ENCODE results near the gene SETD4.
"Not testable (repeated sequence)": the region's sequence is repeated elsewhere in the genome, so short reads cannot be mapped to it uniquely, and the experiment has no call there.

The SETD4 gene, protein sequence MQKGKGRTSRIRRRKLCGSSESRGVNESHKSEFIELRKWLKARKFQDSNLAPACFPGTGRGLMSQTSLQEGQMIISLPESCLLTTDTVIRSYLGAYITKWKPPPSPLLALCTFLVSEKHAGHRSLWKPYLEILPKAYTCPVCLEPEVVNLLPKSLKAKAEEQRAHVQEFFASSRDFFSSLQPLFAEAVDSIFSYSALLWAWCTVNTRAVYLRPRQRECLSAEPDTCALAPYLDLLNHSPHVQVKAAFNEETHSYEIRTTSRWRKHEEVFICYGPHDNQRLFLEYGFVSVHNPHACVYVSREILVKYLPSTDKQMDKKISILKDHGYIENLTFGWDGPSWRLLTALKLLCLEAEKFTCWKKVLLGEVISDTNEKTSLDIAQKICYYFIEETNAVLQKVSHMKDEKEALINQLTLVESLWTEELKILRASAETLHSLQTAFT

DNA sequence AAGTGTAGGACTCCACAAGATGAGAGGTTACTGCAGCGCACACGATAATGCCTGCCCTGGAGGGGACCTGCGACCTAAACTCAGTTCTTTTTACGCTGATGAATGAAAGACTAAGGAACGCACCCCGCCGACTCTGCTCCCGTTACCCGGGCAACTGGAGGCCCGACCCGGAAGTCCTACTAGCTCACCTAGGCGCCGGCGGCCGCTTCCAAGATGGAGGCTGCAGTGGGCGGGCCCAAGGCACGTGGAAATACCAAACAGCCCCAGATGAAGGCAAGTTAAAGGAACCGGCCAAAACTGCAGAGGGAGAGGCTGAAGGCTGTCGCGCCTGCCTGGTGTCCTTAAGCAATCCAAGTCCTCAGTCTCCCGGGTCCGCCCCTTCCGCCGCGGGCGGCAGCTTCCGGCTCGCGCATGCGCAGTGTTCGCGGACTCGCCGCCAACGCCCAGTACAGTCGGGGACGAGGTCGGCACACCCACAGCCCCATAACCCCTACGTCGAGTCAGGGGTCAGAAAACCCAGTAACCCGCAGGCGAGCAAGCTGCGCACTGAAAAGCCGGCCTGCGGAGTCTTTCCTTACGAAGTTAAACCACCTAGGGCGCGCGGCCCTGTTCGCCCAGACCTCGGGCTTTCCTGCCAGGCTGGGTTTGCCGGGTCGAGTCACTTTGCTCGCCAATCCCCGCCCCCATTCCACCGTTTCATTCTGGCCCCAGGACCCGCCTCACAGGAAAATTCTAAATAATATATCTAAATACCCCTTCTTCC lies at the start of gene SETD4:
Gene SETD4, minus strand, starts transcription at position 368 of the 763 bp plus-strand sequence. CDS start 1,638 bp downstream, outside the sequence.
- peak; percentile 97 for DNase-seq

DNA sequence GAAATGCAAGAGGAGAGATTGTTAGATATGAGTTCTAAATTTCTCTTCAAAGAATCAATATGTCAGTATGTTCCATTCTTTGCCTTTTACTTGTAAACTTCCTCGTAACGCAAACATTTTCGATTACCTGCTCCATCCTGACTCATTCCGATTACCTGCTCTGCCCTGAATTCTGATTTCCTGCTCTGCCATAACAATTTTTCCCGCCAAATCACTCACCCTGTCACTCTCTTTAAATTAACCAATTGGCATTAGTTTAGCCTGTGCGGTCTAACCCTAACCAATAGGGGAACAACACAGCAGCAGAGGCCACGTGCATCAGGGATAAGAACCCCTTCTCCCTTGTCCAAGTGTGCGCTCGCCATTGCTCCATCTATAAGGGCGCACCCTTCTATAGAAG lies 49.5 kb upstream of the SETD4 start:
- DNase-seq: no peak

DNA sequence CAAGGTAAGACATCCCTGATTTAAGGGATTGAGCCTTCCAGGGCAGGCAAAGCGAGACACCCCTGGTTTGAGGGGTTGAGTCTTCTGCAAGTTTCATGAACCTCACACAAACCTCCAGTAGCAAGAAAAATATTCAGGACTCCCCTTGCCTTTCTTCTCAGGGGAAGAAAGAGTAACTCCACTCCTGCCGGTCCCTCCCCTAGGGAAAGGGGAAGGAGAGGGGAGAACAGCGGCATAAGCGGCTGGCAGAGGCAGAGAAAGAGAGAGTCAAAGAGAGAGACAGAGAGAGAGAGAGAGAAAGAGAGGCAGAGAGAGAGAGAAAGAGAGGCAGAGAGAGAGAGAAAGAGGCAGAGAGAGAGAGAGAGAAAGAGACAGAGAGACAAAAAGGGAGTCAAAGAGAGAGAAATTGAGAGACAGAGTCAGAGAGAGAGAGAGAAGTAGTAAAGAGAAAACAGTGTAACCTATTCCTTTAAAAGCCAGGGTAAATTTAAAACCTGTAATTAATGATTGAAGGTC lies 45.1 kb upstream of the SETD4 start:
- no peak for DNase-seq

DNA sequence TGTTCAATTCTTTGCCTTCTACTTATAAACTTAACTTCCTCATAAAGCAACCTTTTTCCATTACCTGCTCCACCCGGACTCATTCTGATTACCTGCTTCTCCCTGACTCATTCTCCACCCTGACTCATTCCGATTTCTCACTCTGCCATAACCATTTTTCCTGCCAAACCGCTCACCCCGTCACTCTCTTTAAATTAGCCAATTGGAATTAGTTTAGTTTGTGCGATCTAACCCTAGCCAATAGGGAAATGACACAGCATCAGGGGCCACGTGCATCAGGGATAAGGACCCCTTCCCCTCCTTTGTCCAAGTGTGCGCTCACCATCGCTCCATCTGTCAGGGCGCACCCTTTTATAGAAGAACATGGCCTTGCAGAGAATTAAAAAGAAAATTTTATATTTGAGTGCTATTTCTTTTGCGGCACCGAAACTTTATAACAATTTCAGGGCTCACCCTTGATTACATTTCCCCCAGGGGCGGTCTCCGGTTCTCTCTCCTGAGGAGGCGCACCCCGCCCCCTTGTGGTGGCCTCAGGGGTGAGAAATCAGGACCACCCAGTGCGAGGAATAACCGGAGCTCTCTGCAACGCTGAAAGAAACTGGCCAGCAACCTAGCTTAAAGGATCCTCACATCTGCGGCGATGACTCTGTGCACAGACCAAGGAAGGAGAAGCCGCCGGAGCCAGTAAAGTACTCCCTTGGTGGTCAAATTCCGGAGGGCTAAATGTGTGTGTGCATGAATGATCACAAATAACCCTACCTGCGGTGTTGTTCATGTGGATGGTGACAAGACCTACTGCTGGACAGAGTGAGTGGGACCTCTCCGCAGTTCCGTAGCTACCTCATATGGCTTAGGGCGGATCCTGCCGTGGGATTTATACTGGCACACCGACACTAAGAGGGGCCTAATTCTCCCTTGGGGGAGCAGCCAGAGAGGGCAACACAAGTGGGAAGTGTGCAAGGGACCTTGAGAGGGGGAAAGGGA lies 44.3 kb upstream of the SETD4 start:
- peak; percentile 65 for DNase-seq

DNA sequence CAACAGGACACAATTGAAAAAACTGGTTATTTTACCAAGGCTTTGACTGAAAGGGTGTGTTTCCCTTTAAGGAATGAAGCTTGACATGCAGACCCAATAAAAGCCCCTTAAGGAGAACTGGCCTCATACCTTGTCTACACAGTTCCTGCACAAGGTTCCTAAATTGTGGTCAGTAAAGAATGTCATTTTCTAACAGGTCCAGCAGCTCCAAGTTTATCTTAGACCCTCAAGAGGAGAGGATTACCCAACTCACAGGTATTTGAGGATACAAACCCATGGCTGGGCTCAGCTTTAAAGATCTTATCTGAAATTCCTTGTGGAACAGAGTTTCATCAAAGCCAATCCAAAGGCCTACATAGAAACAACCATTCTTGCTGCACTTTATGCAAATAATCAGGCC lies 43.1 kb upstream of the SETD4 start:
- no peak for DNase-seq

DNA sequence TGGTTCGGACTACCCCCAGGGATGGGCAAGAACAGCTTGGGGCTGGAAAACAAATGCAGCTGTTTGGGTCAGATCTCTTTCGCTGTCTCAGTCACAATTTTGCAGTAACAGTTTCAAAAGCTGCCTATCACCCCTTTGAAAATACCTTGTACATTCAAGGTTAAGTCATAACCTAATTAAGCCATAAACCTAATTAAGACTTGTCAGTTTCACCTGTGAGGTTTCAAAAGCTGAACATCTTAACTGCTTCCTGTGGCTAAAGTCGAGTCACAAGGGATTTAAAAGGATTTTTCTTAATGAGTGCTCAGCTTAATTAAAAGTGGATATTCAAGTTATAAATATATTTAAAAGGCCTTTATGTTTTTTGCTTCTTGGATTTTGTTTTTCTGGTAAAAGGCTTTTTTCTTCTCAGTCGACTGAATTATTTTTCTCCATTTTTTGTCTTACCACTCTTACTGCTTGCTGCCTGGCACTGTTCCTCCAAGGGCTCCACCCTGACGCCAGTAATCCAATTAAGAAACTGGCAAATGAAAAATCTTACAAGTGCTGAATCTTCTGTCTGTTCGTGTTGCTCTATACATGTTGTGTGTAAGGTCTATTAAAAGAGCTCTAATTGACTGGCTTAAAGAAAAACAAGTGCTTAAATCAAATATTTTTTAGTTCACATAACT lies 40.8 kb upstream of the SETD4 start:
- DNase-seq: no peak

DNA sequence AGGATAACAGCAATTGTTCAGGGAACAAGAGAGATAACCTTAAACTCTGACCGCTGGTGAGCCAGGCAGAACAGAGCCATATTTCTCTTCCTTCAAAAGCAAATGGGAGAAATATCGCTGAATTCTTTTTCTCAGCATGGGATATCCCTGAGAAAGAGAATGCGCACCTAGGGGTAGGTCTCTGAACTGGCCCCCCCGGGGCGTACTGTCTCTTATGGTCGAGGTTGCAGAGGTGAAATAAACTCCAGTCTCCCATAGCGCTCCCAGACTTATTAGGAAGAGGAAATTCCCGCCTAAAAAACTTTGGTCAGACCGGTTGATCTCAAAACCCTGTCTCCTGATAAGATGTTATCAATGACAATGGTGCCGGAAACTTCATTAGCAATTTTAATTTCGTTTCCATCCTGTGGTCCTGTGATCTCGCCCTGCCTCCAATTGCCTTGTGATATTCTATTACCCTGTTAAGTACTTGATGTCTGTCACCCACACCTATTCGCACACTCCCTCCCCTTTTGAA lies 39.4 kb upstream of the SETD4 start:
- DNase-seq: not testable (repeated sequence)

DNA sequence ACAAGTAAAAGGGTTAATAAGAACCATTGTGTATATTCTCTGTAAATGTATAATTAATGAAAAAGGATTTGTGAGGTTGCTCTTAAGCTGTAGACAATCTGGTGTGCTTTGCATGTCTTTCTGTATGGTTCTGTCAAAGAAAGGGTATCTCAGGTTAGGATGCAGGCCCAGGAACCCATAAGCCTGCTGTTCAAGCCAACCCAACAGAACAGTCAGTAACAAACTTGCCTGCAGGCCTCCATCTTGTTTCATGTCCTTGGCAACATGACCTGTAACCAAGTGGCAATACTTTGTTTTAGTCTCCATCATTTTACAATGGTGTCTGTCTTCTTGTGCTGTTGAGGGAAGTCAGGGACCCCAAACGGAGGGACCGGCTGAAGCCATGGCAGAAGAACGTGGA lies 38.7 kb upstream of the SETD4 start:
- no peak for DNase-seq

DNA sequence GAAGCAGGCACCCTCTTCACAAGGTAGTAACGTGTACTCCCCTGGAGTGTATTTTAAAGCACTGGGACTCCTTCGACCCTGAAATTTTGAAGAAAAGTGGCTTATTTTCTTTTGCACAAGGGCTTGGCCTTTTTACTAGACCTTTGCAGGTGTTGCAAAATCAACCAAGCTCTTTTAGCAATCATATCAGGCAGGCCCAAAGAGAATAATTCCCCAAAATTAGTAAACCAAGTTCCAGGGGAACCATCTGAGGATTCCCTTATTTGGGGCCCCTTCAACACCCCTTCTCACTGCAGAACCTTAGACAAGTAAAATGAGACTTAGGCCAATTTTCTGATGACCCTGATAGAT lies 37.8 kb upstream of the SETD4 start:
- no peak for DNase-seq

DNA sequence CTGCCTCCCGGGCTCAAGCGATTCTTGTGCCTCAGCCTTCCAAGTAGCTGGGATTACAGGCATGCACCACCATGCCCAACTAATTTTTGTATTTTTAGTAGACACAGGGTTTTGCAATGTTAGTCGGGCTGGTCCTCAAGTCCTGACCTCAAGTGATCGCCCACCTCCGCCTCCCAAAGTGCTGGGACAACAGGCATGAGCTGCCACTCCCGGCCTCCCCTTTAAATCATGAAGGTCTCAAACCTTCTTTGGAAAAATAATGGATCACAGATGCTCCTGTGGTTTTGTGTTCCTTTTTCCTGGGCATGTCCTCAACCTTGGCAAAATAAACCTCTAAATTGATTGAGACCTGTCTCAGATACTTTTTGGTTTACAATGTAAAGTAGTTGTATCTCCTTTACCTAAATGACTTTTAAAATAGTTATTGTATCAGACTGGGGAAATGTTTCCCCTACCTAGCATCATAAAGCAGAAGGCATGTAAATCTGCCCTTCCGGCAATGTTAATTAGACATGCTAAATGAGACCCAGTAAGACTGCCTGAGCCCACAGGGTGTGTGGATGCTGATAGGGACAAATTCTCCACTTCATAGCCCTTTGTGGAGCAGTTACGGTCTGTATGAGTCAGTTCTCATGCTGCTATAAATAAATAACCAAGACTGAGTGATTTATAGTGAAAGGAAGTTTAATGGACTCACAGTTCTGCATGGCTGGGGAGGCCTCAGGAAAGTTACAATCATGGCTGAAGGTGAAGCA lies 37.3 kb upstream of the SETD4 start:
- DNase-seq: no peak

DNA sequence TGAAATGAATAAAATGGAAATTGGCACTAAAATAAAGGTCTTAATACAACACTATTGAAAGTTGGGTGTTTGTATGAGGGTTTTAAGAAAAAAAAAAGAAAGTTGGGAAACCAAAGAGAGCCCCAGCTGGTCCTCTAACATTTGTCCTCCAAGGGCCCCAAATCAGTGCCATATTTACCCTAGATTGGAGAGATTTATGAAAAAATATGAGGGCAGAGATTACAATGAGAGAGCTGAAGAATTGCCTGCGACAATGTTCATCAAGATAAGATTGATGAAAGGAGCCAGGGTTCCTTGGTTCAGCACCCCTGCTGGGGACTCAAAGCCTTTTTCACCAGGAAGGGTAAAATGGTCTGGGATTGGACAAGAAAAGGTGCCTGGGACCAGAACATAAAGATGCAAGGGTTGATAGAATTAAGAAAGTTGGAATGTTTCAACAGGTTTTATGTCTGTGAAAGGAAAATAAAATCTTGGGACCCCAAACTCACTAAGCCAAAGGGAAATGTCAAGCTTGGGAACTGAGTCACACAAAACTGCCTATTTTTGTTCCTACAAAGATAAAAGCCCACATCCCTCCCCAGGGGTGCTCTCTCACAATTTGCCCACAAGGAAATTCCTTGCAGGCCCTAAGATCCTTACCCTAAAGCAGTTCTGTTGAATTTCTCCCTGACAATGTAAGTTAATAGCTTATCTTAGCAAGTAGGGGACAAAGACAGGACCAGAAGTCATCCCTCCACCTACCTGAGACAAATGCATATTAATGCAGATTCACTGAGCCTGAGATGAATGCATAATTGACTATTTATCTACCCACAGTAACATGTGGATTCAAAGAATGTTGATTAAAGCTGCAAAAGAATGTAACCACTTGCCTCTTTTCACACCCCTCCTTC lies 36.3 kb upstream of the SETD4 start:
- DNase-seq: no peak

DNA sequence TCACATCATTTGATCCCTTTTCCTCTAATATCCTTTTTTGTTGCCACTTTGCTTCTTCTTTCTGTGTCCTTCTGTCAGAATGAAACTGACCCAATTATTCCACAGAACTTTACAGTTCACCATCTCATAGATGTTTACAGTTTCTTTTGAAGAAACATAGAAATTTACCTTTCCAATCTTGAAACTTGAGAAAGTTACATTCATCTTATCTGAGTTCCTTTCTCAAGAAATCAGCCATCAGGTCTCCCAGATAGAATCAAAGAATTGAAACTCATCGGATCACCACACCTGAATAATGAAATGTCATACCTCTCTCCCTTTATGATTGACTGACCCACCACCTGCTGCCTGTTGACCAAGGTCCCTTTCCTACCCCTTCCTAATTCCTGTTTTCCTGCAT lies 33.2 kb upstream of the SETD4 start:
- DNase-seq: no peak

DNA sequence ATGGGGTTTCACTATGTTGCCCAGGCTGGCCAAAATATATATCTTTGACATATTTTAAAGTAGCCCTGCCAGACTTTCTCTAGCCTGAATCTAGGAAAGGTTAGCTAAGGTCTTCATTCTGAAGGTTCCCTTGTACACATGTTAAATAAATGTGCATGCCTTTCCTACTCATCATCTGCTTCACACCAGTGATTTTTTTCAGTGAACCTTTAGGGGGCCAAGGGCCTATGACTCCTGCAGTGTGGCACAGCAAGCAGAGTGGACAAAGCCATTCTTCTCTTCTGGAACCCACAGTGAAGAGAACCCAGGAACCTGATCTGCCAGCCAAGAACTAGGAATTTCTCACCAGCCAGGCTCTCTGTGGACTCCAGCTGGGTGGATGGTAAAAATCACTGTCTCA lies 32.4 kb upstream of the SETD4 start:
- no peak for DNase-seq

DNA sequence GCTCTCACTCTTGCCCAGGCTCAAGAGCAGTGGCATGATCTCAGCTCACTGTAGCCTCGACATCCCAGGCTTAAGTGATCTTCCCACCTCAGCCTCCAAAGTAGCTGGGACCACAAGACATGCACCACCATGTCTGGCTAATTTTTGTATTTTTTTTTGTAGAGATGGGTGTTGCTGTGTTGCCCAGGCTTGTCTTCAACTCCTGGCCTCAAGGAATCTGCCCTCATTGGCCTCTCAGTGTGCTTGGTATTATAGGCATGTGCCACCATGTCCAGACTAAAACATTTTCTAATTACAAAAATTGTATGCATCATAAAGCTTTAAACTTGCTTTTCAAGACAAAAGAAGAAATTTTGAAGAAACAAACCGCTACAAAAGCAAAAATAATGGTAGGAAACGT lies 29.6 kb upstream of the SETD4 start:
- no peak for DNase-seq

DNA sequence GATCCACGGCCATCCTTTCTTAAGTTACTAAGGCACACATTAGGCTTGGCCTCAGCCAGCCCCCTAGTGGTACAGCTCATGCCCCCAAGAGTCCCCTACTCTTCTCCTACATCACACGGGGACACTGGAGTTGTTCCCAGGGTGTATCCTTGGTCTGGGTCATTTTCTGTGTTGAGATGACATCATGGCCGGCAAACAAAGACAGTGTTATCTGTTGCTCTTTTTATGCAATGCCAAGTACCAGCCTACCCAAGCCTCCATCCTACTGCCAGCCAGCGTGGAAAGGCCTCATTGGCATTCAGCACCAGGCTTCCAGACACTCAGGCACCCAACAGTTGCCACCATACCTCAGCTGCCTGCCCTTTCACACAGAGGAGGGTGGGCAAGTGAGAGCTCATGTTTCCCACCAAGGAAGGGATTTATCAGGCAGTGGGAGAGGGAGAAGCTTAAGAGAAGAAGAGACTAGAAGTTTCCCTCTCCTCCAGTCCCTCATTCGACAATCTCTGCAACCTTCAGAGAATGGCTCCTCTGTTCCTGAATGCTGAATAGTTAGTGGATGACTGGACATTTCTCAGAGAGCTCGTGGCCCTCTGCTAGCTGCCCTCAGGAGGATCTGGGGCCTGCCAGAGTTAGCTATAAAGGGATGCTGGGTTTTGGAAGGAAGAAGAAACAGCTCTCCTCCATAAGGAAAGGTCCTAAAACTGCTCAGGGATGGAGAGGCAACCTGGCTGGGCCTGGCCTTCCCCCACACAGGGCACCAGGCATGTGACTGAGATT lies 27.2 kb upstream of the SETD4 start:
- DNase-seq: no peak

DNA sequence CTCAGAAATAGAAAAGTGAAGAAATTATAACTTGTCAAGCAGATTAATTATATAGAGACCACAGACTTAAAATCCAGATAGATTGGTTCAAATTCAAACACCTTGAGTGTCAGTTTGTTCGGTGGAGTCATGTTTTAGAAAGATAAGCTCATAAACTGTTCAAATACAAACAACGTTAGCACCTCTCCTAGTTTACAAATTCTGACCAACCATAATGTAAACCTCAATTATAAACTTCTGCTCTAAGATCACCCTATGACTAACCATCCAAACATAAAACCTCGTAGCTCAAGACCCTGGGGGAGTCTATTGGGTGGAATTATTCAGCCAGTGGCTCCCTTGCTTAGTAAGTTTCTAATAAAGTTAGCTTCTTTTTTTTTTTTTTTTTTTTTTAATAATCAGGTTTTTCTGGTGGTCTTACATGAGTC lies 21.9 kb upstream of the SETD4 start:
- DNase-seq: no peak

DNA sequence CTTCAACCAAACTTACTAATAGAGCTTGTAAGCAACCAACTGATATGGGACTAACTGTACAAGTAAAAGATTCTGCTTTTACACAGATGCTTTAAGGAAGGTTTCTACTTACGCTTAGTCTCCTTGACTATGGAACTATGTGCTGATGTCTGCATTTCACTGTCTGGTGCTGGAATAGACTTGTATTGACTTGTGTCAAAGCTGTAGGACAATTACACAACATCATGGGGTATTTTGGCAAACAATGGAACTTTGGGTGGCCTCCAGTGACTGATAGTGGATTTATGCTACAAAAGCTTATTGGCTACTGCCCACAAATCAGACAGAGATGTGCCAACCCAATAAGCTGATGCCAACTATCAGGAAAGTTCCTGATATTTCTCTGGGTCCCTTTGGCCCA lies 20.1 kb upstream of the SETD4 start:
- DNase-seq: no peak

DNA sequence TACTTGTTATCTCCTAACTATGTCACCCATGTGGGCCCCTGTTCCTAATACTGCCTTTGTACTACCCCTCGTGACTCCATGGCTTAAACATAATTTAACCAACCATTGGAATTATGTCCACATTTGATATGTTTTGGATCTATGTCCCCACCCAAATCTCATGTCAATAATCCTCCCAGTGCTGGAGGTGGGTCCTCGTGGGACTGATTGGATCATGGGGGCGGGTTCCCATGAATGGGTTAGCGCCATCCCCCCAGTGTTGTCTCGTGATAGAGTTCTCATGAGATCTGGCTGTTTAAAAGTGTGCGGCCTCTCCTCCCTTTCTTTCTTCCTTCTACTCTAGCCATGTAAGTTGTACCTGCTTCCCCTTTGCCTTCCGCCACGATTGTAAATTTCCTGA lies 19.3 kb upstream of the SETD4 start:
- no peak for DNase-seq

DNA sequence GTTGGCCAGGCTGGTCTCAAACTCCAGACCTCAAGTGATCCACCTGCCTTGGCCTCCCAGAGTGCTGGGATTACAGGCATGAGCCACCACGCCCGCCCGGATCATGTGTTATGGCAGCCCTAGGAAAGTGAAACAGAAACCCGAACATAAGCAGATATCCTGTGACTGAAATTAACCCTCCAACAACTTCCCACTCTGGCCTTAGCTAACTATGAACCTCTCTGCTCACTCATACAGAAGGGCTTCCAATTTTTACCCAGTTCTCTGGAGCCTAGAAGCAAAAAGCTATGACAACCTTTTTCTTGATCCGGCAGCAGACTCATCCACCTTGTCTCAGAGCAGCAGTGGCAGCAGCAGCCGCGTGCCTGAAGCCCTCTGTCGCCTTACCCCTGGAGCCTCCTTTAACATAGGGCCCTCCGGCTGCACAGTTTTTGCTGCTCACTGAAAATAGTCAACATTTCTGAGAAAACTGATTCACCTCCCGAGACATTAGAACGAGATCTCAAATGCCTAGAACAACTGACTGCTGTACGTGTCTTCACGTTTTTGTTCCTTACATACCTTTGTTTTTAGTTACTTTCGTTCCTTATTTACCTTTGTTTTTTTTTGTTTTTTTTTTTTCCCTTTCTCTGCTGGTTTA lies 18.8 kb upstream of the SETD4 start:
- DNase-seq: no peak
